ENCODE measurements around the gene TBC1D10B. TPM values are rescaled to one million over a fixed set of nuclear protein-coding genes. Genes with fewer than 3 reads are reported as not detected.

TBC1D10B gene
- total and polyA plus RNA-seq, 9 of the 15 experiments (the other 6 are each of a cell fraction or from before 2014, with no cell fraction given): 2.2 to 55.4 (median 17.5) TPM

GRCh38 chr16:30372038-30372712, 1.9 kb upstream of the TBC1D10B start:
- H3K79me2 ChIP-seq (ENCODE audit: control insufficient read depth, insufficient read depth, low read length): peaks cover 29% of the 10 kb centered on the region
- no peaks in the 10 kb centered on the region for H3K9me3 ChIP-seq (replicated peaks; ENCODE audit: control insufficient read depth, insufficient read depth, low read depth, low read length)
- peaks cover 5% of the 10 kb centered on the region for H3K9me1 ChIP-seq (ENCODE audit: control insufficient read depth, insufficient read depth, low read length)
- peak overlapping the region; percentile 34; the same call in 2 of the 3 replicates for H3K27ac ChIP-seq (ENCODE audit: extremely low read depth, low read depth, low read length)
- peak overlapping the region; percentile 74 to 84 for H3K9ac ChIP-seq (ENCODE audit: insufficient read depth in 1 of 2, low read depth in 2 of 2, low read length in 2 of 2)
- BruUV-seq (replicated peaks): no TSS peak
- TF ChIP-seq TEAD1 (CRISPR knock-in tag; IDR thresholded peaks at IDR 0.05) (no peak), NFIC (IDR thresholded peaks at IDR 0.05) (peak; percentile 76)
- POLR2A ChIA-PET: interaction anchor here (0.6 to 6.3 kb wide), 5 partner anchors 9 to 36 kb away, joined by 3 to 77 read pairs (median 3); partner anchors contain the start of genes CD2BP2 and ZNF771
- CTCF ChIA-PET (ENCODE audit: low intra/inter-chr PET ratio): no interaction called here
- FAIRE-seq (no peak), ATAC-seq (no peak), DNase-seq (ENCODE audit: extremely low read depth in 1 of 4, low spot score in 3 of 4) (no peak)
- peaks cover 35 to 56% of the 10 kb centered on the region in 2 experiments for H3K4me1 ChIP-seq (replicated peaks in 1 of 2; ENCODE audit: control insufficient read depth in 2 of 2, insufficient read depth in 2 of 2, low read length in 2 of 2)
- H3K4me3 ChIP-seq: no peak overlapping the region
- H2AFZ ChIP-seq (ENCODE audit: low read depth, low read length): peak overlapping the region; percentile 82
- in situ Hi-C loops (cut with MboI) (loop anchor here (25.0 kb wide), 1 partner anchor 910 kb away; the partner anchor contains the start of genes BOLA2, SLX1B and SULT1A4), intact Hi-C loops (cut with micrococcal nuclease) (loop anchor here (5.0 to 10.0 kb wide), 2 partner anchors 35 to 307 kb away; partner anchors contain the start of genes ALDOA and ZNF771)
- H4K20me1 ChIP-seq (replicated peaks; ENCODE audit: control insufficient read depth, insufficient read depth, low read length): peaks cover 23% of the 10 kb centered on the region
- H3K36me3 ChIP-seq (ENCODE audit: control insufficient read depth, insufficient read depth, low read length): peaks cover 6% of the 10 kb centered on the region; the same call in 2 of the 3 replicates
- 48% methylated on average over 3 of the region's 6 CpGs for WGBS (ENCODE audit: insufficient coverage, low coverage, missing lambda C conversion rate)
- H3K27me3 ChIP-seq (ENCODE audit: control insufficient read depth in 2 of 2, insufficient read depth in 2 of 2, low read length in 2 of 2): no peaks in the 10 kb centered on the region
- H3K4me2 ChIP-seq (ENCODE audit: insufficient read depth, low read length): peak overlapping the region; percentile 84; the same call in 1 of the 2 replicates

All from K562 (cell line).